ENCODE data around the gene ENPP6.

Gene ENPP6

DNA sequence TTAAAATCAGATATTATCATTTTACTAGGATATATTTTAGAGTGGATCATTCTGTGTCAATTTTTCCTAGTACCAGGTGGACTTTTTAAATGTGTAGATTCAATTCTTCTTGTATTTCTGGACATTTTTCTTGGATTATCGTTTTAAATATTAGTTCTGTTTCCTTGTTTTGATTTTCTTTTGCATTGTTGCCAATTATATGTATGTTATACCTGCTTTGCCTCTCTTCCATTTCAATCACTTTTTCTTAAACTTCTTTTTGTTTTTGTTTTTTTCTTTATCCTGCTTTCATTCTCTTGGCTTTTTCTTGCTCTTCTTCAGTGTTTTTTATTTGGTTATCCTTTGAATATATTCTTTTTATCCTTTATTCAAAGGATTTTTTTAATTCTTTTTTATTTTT lies 171.5 kb downstream of the ENPP6 start:
- DNase-seq: no peak

DNA sequence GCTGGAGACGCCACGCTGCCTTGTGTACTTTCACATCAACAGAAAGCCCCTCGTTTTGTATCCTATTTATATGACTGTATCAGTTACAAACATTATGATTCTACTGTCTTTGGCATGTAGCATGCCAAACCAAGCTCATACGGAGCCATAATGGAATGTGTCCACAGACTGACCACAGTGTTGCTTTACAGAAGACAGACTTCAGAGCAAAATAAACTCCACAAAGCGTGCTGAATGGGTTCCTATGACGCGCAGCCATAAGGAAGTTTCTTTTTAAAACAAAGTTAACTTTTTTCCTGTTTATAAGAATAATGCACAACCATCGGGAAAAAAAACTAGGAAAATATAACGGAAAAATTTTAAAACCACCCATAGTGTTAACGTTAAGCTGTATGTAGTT lies 176.5 kb downstream of the ENPP6 start:
- DNase-seq: no peak

DNA sequence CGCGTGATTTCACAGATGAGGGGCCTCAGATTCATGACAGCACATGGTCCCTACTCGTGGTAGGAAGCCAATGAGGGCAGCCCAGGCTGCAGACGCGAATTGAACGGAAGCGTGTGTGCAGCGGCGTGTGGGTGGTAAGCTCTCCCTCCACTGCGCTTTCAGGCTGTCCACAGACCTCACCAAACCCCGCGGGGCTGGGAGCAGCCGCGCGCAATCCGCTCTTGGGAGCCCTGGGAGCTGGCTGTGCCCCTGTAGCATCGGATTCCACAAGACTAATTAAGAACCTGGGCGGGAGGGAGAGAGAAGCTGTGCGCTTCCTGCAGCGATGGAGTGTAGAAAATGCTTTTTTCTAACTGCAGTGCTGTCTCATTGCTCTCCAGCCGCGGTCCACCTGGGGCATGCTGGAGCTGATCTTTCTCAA lies 177.7 kb downstream of the ENPP6 start:
- DNase-seq: no peak
